Mesendoderm (in vitro differentiated cells): ENCODE data around the gene KCNN2.

ENCODE experiments used
- DNase-seq: peaks from one replicate; pipeline ENCODE4 v3.0.0; 2013
- H2AK5ac ChIP-seq: 2 replicates; pipeline ENCODE4 v1.6.1; 2013; ENCODE audit warnings: low read length, inconsistent platforms
- H2BK120ac ChIP-seq: 2 replicates; pipeline ENCODE4 v1.6.1; 2013; ENCODE audit warnings: low read depth, mild to moderate bottlenecking, low read length, moderate library complexity, mixed read lengths
- H2BK15ac ChIP-seq: replicated peaks from 2 replicates; pipeline ENCODE4 v1.6.1; 2013; ENCODE audit warnings: low read depth, mild to moderate bottlenecking, moderate library complexity
- H2BK5ac ChIP-seq: 2 replicates; pipeline ENCODE4 v1.6.1; 2013; ENCODE audit warnings: low read length, inconsistent platforms
- H3K18ac ChIP-seq: 2 replicates; pipeline ENCODE4 v1.6.1; 2013; ENCODE audit warnings: mild to moderate bottlenecking, low read length, mixed read lengths
- H3K23ac ChIP-seq: one replicate; pipeline ENCODE4 v1.6.1; 2013; ENCODE audit warnings: low read length
- H3K27ac ChIP-seq: 2 replicates; pipeline ENCODE4 v1.5.1; 2013; ENCODE audit warnings: low read depth, mild to moderate bottlenecking, inconsistent platforms, low read length, moderate library complexity
- H3K27me3 ChIP-seq: 2 replicates; pipeline ENCODE4 v1.6.1; 2013; ENCODE audit warnings: low read length, control low read depth, mild to moderate bottlenecking, inconsistent platforms; ENCODE audit not compliant: insufficient read depth, poor library complexity
- H3K36me3 ChIP-seq: 2 replicates; pipeline ENCODE4 v1.6.1; 2013; ENCODE audit warnings: low read length, inconsistent platforms; ENCODE audit not compliant: control insufficient read depth, insufficient read depth
- H3K4ac ChIP-seq: one replicate; pipeline ENCODE4 v1.6.1; 2013; ENCODE audit warnings: low read depth, mild to moderate bottlenecking, low read length, moderate library complexity
- H3K4me1 ChIP-seq: 2 replicates; pipeline ENCODE4 v1.6.1; 2013; ENCODE audit warnings: low read depth, low read length, inconsistent platforms; ENCODE audit not compliant: control insufficient read depth
- H3K4me2 ChIP-seq: 2 replicates; pipeline ENCODE4 v1.6.1; 2013; ENCODE audit warnings: low read length
- H3K4me3 ChIP-seq: 2 replicates; pipeline ENCODE4 v1.5.1; 2013; ENCODE audit warnings: mild to moderate bottlenecking, low read length
- H3K56ac ChIP-seq: one replicate; pipeline ENCODE4 v1.6.1; 2013; ENCODE audit warnings: low read length
- H3K79me1 ChIP-seq: 2 replicates; pipeline ENCODE4 v1.6.1; 2013; ENCODE audit warnings: low read length, inconsistent platforms
- H3K79me2 ChIP-seq: 2 replicates; pipeline ENCODE4 v1.6.1; 2013; ENCODE audit warnings: mild to moderate bottlenecking, low read length; ENCODE audit not compliant: control insufficient read depth, insufficient read depth
- H3K9ac ChIP-seq: 2 replicates; pipeline ENCODE4 v1.6.1; 2013; ENCODE audit warnings: low read length, inconsistent platforms
- H4K5ac ChIP-seq: one replicate; pipeline ENCODE4 v1.6.1; 2013; ENCODE audit warnings: low read length
- H4K8ac ChIP-seq: one replicate; pipeline ENCODE4 v1.6.1; 2013; ENCODE audit warnings: low read depth, mild to moderate bottlenecking, control low read depth, low read length, moderate library complexity
- WGBS: extraction: QIAGEN DNeasy Blood & Tissue Kit; methylation state at CpG from one replicate; pipeline ENCODE4 v1.1.7; 2013; ENCODE audit warnings: low lambda C conversion rate, missing lambda C conversion rate; ENCODE audit not compliant: insufficient coverage; ENCODE audit errors: extremely low coverage; 5-methylcytosine and 5-hydroxymethylcytosine counted together

The KCNN2 gene

GRCh38 chr5:114332493-114332892, 29.4 kb upstream of the KCNN2 start:
- no peak overlapping the region for H3K18ac ChIP-seq
- no peak overlapping the region for H3K9ac ChIP-seq
- no peak overlapping the region for H3K4ac ChIP-seq
- H3K4me2 ChIP-seq: no peak overlapping the region
- no peaks in the 10 kb centered on the region for H3K79me1 ChIP-seq
- H2BK15ac ChIP-seq: no peak overlapping the region
- no peak for DNase-seq
- H3K23ac ChIP-seq: no peak overlapping the region
- no peaks in the 10 kb centered on the region for H3K4me1 ChIP-seq
- H3K27me3 ChIP-seq: no peaks in the 10 kb centered on the region
- H3K56ac ChIP-seq: no peak overlapping the region
- H4K8ac ChIP-seq: no peak overlapping the region
- H3K79me2 ChIP-seq: no peaks in the 10 kb centered on the region
- H3K27ac ChIP-seq: no peak overlapping the region
- no peaks in the 10 kb centered on the region for H3K36me3 ChIP-seq
- H3K4me3 ChIP-seq: no peak overlapping the region
- H2BK5ac ChIP-seq: no peak overlapping the region
- no peak overlapping the region for H2BK120ac ChIP-seq
- H2AK5ac ChIP-seq: no peak overlapping the region
- H4K5ac ChIP-seq: no peak overlapping the region

- Histone ChIP-seq H3K4ac (no peak overlapping the region), H4K5ac (no peak overlapping the region), H3K27ac (no peak overlapping the region), H4K8ac (no peak overlapping the region), H2BK120ac (no peak overlapping the region), H2BK5ac (no peak overlapping the region), H3K79me1 (no peaks in the 10 kb centered on the region), H2BK15ac (no peak overlapping the region), H3K4me2 (no peak overlapping the region), H3K23ac (no peak overlapping the region), H3K27me3 (no peaks in the 10 kb centered on the region), H3K9ac (no peak overlapping the region), H3K56ac (no peak overlapping the region), H3K79me2 (no peaks in the 10 kb centered on the region), H3K4me1 (no peaks in the 10 kb centered on the region), H3K36me3 (no peaks in the 10 kb centered on the region), H2AK5ac (no peak overlapping the region), H3K4me3 (no peak overlapping the region), H3K18ac (no peak overlapping the region)
- WGBS: 100% methylated on average over 3 of the region's 5 CpGs
- no peak for DNase-seq
Observed at GRCh38 chr5:114332925-114333324, 28.9 kb upstream of the KCNN2 start.

DNA sequence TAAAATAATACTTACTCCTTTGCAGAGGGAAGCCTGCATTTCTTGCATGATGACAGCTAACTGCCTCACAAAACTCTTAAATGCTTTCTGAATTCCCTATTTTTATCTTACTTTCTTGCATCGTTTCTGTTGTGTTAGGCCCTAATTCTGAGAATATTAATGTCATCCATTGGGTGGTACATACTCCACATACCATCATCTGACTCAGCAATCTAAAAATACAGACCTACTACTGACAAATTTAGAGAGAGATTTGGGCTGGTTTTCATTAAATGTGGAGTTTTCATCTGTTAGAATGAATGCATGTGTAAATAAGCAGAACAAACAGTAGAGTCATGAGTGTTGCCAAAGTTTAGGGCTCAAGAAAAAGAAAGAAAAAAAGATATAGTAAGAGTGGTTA, 26.5 kb upstream of the KCNN2 start:
- Histone ChIP-seq H3K79me1 (no peaks in the 10 kb centered on the region), H2AK5ac (no peak overlapping the region), H3K23ac (no peak overlapping the region), H3K36me3 (no peaks in the 10 kb centered on the region), H2BK120ac (no peak overlapping the region), H3K27me3 (no peaks in the 10 kb centered on the region), H4K8ac (no peak overlapping the region), H3K27ac (no peak overlapping the region), H3K56ac (no peak overlapping the region), H3K4me3 (no peak overlapping the region), H3K9ac (no peak overlapping the region), H2BK5ac (no peak overlapping the region), H3K79me2 (no peaks in the 10 kb centered on the region), H3K18ac (no peak overlapping the region), H3K4me2 (no peak overlapping the region), H3K4ac (no peak overlapping the region), H3K4me1 (no peaks in the 10 kb centered on the region), H2BK15ac (no peak overlapping the region), H4K5ac (no peak overlapping the region)
- no peak for DNase-seq
- no CpG with 5 or more reads among the region's 1 CpG for WGBS

- H2BK15ac ChIP-seq: no peak overlapping the region
- no peak for DNase-seq
- H3K27ac ChIP-seq: no peak overlapping the region
- H2BK5ac ChIP-seq: no peak overlapping the region
- no peak overlapping the region for H3K56ac ChIP-seq
- no peaks in the 10 kb centered on the region for H3K36me3 ChIP-seq
- no peaks in the 10 kb centered on the region for H3K79me2 ChIP-seq
- no peak overlapping the region for H3K9ac ChIP-seq
- H3K18ac ChIP-seq: no peak overlapping the region
- H3K79me1 ChIP-seq: no peaks in the 10 kb centered on the region
- no peaks in the 10 kb centered on the region for H3K4me1 ChIP-seq
- H2BK120ac ChIP-seq: no peak overlapping the region
- no peak overlapping the region for H4K5ac ChIP-seq
- H4K8ac ChIP-seq: no peak overlapping the region
- no peaks in the 10 kb centered on the region for H3K27me3 ChIP-seq
- H3K4me2 ChIP-seq: no peak overlapping the region
- WGBS: no CpG with 5 or more reads among the region's 3 CpGs
- no peak overlapping the region for H2AK5ac ChIP-seq
- H3K4me3 ChIP-seq: no peak overlapping the region
- H3K23ac ChIP-seq: no peak overlapping the region
- no peak overlapping the region for H3K4ac ChIP-seq
Observed at GRCh38 chr5:114339108-114339507, 22.8 kb upstream of the KCNN2 start.

- no peaks in the 10 kb centered on the region for H3K79me1 ChIP-seq
- H3K27me3 ChIP-seq: no peaks in the 10 kb centered on the region
- no peaks in the 10 kb centered on the region for H3K36me3 ChIP-seq
- no peak overlapping the region for H3K4me3 ChIP-seq
- H3K23ac ChIP-seq: no peak overlapping the region
- H3K4me2 ChIP-seq: no peak overlapping the region
- H3K4ac ChIP-seq: no peak overlapping the region
- H3K4me1 ChIP-seq: no peaks in the 10 kb centered on the region
- H3K79me2 ChIP-seq: no peaks in the 10 kb centered on the region
- no peak overlapping the region for H2AK5ac ChIP-seq
- no peak overlapping the region for H3K18ac ChIP-seq
- no CpG with 5 or more reads among the region's 4 CpGs for WGBS
- H4K5ac ChIP-seq: no peak overlapping the region
- no peak overlapping the region for H2BK5ac ChIP-seq
- H3K56ac ChIP-seq: no peak overlapping the region
- DNase-seq: no peak
- no peak overlapping the region for H3K27ac ChIP-seq
- no peak overlapping the region for H2BK15ac ChIP-seq
- no peak overlapping the region for H2BK120ac ChIP-seq
- H3K9ac ChIP-seq: no peak overlapping the region
- no peak overlapping the region for H4K8ac ChIP-seq
Observed at GRCh38 chr5:114346181-114346580, 15.7 kb upstream of the KCNN2 start.

DNA sequence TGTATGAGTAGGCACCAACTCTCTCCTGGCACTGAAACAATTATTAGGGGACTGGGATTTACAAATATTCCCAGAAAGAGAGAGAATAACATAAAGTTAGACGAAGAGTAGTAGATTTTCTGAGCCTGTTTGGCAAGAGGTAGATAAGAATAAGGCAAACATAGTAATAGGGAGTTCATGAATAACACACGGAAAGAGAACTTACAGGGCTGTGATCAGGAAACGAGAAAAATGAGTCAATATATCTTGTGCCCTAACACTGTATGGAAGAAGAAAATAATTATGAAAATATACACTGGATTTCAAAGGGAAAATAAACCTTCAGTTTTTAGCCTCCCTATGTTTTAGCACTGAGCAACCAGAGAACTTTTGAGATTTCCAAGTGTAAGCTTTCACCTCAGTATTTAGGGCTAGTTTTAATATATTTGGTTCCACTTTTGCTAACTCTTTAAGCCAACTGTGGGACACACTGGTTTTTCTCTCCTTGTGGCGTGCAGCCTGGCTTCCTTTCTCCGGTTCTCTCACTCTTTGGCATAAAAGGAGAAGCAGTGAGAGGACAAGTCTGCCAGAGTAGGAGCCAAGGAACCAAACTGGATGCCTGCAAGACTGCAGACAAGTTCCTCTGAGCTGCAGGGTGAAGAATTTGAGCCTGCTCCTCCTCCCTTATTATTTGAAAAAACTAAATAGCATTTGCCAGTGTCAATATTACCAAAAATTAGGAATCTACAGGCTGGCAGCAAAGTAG, 6.6 kb upstream of the KCNN2 start:
- H4K8ac ChIP-seq: no peak overlapping the region
- H4K5ac ChIP-seq: no peak overlapping the region
- no peak overlapping the region for H2BK120ac ChIP-seq
- no peaks in the 10 kb centered on the region for H3K79me1 ChIP-seq
- H3K4me1 ChIP-seq: no peaks in the 10 kb centered on the region
- H2AK5ac ChIP-seq: no peak overlapping the region
- no peak for DNase-seq
- no peak overlapping the region for H3K23ac ChIP-seq
- no peaks in the 10 kb centered on the region for H3K79me2 ChIP-seq
- no peaks in the 10 kb centered on the region for H3K36me3 ChIP-seq
- no peak overlapping the region for H3K4me3 ChIP-seq
- WGBS: no CpG with 5 or more reads among the region's 5 CpGs
- H3K4me2 ChIP-seq: no peak overlapping the region
- no peak overlapping the region for H2BK15ac ChIP-seq
- H3K56ac ChIP-seq: no peak overlapping the region
- H3K9ac ChIP-seq: no peak overlapping the region
- H2BK5ac ChIP-seq: no peak overlapping the region
- no peak overlapping the region for H3K4ac ChIP-seq
- H3K18ac ChIP-seq: no peak overlapping the region
- H3K27me3 ChIP-seq: no peaks in the 10 kb centered on the region
- H3K27ac ChIP-seq: no peak overlapping the region
